Activated CD8-positive, alpha-beta memory T cell treated with anti-CD3 and anti-CD28 coated beads for 1 hour (primary cell): ENCODE results near the gene SLC22A4.

Experiments used
- DNase-seq, 2 donors: peaks; one replicate each; pipeline ENCODE4 v3.0.0-alpha.2; 2020; ENCODE audit warnings: low read depth in 1 of 2; ENCODE audit errors: extremely low read depth in 1 of 2

SLC22A4 gene

GRCh38 chr5:132391870-132392269, 97.7 kb downstream of the SLC22A4 start:
- no peak for DNase-seq

DNA sequence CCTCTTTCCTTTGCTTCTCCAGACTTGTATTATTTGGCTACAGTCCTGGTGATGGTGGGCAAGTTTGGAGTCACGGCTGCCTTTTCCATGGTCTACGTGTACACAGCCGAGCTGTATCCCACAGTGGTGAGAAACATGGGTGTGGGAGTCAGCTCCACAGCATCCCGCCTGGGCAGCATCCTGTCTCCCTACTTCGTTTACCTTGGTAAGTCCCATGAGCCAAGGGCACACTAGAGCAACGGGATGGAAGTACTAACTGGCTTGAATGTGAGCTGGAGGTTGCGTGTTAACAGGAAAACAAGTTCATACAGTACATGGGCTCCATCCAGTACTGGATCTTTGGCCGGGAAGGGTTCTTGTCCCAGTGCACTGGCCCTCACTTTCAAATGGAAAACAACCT, 98.2 kb downstream of the SLC22A4 start:
- DNase-seq = no peak

GRCh38 chr5:132392978-132393825, 99.0 kb downstream of the SLC22A4 start:
- no peak for DNase-seq
